DMS53 treated with DMSO at 0.1 percent for 48 hours (cell line): ENCODE measurements around the gene AP2A2.

Experiments used
- DNase-seq: peaks from one replicate; lab custom pipeline; 2025; ENCODE audit not compliant: unreplicated experiment; lab: John Stamatoyannopoulos, UW

The AP2A2 gene

DNA sequence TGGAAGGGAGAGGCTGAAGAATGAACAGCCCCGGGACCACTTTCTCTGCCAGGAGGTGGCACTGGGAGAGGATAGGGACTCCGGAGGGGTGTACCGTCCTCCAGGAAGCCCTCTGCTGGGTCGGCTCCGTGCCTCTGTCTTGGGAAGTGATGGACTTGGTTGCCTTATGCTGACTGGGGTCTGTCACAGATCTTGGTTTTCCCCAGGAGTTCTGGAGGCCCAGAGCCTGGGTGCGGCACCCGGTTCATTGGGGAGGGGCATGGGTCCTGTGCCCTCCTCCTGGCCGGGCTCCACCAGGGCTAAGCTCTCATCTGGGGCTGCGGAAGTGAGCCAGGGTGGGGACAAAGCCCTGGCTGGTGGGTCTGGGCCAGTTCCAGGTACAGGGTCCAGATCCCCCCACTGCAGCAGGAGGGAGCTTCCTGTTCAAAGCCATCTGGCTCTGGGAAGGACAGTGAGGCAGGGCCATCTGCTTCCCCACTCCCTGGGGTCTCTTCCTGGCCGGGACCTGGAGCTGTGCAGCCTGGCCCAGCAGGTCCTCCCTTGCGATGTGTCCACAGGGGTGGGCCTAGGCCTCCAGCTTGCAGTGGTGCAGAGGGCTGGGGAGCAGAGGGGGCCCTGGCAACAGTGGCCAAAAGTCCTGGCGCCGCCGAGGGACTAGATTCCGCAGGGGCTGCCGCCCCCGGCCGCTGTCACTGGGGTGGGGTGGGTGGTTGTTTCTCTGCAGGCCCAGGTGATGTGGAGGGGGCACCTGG lies 1.1 kb upstream of the AP2A2 start:
- no peak for DNase-seq

DNA sequence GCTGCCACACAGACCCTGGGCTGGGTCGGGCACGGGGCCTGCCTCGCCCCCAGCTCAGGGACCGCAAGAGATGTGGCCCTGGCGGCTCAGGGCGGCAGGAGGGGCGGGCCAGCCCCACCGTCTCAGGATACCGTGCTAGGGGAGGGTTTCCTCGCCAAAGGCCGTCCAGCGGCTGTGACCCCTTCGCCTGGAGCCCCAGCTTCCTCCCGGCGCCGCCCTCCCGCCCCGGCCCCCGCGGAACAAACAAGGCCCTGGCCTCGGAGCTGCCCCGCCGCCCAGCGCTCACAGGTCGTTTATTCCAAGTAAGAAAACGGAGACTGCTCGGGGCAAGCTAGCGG lies 543 bp upstream of the AP2A2 start:
- no peak for DNase-seq

DNA sequence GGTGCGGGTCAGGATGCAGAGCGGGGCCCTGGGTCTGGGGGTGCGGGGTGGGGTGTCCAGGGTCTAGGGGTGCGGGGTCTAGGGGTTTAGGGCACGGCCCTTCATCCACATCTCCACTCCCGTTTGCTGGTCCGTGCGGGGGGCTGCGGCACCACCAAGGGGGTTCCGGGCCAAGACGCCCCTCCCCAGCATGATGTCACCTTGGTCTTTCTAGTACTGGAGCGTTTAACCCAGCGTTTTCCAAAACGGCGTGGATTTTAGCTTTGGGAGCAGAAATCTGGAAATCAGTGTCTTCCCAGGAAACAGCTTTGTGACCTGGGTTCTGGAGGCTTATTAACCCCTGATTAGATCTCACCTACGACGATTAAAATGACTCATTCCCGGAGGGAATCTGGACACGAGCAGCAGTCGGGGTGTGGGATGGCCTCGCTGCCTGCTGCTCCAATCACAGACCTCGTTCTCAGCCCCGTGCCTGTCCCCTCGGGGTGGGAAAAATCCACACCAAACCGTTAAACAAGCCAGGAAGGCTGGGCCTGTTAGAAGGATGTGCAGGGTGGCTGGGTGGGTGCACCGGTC lies 759 bp downstream of the AP2A2 start:
- no peak for DNase-seq

DNA sequence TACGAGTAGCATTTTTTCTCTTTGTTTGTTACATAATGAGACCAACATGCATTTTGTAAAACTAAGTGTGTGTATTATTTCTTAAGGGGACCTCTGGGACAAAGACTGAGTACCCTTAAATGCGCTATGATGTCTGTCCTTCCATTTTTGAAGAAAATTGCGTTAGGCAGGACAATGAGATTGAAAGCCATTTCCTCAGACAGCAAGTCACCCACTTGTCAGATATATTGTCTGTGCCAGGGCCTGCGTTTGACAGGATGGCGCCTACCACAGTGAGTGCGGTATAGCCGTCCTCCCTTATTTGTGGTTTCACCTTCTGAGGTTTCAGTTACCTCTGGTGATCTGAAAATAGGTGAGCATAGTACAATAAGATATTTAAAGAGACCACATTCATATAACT lies 2.2 kb downstream of the AP2A2 start:
- DNase-seq: no peak

DNA sequence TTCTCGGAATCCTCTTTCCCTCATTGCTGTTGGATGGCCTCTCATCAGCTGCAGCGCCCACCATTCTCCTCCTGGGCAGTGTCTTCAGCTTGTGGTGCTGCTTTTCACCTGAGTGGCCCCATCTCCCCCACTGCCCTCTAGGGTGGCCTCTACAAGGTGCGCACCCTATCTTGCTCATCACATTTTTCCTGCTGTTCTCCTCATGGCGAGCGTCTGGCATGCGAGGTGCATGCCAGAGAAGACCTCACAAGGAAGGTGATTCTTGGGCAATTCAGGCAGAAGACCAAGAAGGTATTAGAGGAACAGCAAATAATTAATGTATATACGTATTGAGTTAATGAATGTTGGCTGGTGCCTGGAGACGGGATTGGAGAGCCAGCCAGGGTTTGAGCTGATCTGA lies 3.1 kb downstream of the AP2A2 start:
- no peak for DNase-seq

DNA sequence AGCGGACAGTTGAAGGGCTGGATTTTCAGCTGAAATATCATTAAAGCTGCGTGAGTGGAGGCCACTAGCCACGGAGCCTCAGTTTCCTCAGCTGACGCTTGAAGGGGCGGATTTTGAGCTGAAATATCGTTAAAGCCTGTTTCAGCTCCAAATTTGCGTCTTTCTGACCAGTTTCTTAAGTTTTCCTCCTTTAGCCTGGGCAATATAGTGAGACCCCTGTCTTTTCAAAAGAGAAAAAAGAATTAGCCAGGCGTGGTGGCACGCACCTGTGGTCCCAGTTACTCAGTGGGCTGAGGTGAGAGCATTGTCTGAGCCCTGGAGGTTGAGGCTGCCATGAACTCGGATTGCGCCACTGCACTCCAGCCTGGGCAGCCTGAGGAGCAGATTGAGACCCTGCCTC lies 3.7 kb downstream of the AP2A2 start:
- no peak for DNase-seq

DNA sequence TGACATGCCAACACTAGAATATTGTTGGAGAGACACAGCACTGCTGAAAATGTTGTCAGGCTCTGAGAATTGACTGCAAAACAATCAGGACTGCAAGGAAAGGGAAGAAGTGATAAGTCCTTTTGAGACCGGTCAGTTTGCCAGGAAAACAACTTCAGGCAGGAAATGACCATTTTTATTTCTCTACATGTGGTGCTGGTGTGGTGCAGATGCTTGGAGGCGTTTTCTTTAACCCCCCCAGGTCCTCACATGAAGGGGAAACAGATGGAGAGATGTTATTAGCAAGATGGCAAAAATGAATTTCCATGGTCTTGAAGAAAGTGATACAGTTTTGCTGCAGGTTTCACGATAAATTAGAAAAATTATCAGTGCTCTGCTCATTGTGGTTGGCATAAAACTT lies 5.7 kb downstream of the AP2A2 start:
- DNase-seq: no peak

DNA sequence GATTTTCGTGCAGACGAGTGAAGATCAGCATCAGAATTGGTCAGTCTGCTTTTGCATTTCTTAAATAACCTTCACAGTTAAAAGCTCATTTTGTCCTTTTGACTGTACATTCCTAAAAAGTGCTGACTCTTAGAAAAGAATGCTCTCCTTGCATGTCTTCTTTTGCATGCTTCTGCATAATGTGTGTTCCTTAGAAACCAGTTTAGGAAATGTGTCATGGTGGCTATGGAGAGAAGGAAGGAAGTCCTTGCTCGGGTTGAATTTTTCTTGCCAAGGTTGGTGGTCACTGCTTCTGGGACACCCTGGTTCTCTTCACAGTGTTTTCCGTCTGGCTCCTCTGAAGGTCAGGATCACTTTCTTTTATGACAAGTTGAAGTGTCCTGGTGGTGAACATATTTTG lies 6.8 kb downstream of the AP2A2 start:
- DNase-seq: no peak

DNA sequence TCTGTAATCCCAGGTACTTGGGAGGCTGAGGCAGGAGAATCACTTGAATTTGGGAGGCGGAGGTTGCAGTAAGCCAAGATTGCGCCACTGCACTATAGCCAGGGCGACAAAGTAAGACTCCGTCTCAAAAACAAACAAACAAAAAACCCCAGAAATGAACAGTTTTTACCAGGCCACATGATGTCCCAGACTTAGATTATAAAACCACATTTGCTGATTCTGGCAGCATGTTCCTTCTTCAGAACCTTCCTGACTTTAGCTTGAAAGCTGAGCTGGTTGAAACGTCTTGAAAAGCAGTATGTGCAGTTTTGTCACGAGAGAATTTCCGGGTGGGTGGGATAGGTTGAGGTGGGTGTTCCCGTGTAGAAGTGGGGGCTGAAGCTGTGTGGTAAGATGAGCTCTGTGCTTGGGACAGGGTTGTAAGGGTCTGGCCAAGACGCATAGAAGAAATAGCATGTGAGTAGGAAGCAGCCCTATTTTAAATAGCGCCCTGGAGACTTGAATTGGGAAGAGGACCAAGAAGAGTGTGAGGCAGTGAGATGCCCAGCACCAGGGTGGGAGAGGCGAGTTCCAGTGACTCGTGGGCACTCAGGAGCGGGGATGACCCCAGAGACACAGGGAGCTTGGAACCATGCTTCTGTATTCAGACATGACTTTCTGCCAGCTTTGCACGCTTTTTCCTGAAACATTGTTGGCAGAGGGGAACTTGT lies 7.6 kb downstream of the AP2A2 start:
- no peak for DNase-seq

DNA sequence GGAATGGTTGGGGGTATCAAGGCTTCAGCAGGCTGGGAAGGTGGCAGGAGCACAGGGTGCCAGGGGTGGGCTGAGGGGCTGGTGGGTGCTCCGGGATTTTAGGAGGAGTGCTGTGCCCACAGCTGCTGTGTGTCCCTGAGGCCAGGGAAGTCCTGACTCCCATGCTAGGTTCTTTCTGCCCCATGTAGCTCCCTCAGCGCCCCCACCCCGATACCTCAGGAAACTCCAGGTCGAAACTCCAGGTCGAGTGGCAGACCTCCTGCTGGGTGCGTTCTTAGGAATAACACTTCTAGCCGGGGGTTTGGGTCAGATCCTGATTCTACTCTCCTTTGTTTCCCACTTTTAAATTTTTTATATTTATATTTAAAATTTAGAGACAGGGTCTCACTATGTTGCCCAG lies 8.3 kb downstream of the AP2A2 start:
- no peak for DNase-seq

DNA sequence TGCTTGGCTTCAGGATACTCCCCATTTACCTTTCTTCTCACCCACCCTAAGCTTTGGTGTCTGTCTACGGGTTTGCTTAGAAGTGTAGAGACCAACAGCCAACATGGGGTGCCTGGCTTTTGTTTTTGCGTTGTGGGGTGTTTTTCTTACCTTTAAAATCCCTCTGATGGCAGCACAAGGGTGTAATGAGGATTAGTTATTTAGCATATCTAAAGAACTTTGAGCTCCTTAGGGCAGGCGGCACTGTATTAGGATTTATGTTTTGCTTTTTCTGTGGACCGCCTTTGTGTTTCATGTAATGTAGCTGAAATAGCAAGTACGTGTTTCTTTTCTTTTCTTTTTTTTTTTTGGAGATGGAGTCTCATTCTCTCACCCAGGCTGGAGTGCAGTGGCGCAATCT lies 8.9 kb downstream of the AP2A2 start:
- DNase-seq: no peak

DNA sequence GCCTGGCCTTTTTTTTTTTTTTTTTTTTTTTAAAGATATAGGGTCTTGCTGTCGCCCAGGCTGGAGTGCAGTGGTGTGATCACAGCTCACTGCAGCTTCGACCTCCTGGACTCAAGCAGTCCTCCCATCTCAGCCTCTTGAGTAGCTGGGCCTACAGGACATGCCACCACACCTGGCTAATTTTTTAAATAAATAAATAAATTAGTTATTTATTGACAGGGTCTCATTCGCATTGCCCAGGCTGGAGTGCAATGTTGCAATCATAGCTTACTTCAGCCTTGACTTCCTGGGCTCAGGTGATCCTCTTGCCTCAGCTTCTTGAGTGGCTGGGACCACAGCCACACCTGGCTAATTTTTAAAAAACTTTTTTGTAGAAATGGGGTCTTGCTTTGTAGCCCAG lies 10.5 kb downstream of the AP2A2 start:
- DNase-seq: no peak

DNA sequence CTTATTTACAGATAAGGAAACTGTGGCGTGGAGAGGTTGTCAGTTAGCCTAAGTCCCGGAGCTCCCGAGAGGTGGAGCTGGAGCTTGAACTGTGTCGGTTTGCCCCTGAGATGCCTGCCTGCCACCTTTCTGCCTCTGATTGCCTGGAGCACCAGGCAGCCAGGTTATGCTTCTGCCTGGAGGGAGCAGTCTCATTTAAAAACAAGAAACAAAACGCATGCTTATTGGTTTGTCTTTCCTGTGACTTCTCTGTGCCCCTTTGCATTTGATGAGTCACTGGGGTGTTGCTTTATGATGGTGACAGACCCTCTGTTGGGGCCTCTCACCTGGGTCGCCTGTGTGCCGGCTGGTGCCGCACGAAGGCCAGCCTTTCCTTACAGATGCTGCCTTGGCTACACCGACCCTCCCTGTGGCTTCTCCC lies 12.2 kb downstream of the AP2A2 start:
- no peak for DNase-seq

DNA sequence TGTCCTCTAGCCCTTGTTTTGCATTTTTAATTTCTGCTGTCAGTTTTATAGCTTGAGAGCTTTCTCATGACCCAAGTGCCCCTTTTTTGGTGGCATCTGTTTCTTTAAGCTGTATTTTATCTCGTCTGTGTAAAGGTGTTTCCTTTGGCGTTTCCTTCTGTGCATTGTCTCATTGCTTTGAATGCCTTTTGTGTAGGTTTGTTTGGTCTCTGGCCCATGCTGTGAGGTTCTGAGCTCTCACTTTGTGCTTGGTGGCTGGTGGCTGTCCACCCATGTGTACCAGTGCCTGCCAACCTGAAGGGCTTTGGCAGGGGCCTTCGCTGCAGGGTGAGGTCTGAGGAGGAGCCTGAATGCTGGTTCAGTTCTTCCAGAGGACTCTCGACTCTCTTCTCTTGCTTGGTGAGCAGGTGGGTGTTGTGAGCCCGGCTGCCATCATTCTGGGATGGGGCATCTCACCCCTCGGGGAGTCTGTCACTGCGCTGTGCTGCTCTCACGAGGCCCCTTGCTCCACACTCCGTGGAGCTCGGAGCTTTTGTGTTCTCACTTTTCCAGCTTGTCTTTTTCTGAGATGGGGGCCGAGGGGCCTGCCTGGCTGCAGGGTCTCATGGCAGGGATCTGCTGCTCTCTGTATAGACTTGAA lies 14.9 kb downstream of the AP2A2 start:
- no peak for DNase-seq

DNA sequence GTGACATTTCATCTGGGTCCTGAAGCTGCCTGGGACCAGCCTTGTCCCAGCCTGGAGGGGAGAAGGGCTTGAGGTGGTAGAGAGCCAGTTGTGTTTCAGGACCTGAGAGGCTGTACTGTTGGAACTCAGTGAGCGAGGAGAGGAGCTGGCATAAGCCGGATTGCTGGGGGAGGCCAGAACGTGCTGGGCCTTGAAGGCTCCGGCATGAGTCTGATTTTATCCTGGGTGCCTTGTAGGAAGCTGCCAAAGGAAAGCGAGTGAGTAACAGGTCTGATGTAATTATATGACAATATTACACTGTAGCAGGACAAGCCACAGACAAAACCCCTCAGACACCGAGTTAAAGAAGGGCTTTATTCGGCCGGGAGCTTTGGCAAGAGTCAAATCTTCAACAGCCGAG lies 17.2 kb downstream of the AP2A2 start:
- no peak for DNase-seq

DNA sequence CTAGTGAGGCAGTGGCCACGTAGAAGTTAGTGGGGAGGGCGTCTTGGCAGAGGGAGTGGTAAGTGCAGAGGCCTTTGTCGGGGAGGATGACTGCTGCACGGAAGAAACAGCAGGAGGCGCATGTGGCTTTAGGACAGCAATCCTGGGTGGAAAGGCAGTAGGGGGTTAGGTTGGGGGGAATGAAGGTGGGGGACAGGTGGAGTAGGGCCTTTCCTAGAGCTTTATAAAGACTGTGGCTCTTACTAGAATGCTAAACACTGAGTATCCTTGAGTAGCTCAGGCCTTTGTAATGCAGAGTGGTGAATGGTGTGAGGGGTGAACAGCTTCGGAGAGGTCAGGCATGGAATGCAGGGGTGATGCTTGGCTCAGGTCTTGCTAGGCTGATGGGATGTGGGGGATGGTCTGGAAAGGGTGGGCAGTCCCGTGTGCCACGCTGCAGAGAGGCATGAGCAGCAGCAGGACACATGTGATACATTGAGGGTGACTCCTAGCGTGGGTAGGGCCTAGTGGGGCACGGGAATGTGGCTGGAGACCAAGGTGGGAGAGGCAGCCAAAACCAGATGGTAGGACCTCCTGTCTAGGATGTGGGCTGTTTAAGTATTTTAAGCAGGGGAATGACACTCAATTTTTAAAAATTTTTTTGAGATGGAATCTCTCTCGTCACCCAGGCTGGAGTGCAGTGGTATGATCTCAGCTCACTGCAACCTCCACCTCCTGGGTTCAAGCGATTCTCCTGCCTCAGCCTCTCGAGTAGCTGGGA lies 19.2 kb downstream of the AP2A2 start:
- no peak for DNase-seq

DNA sequence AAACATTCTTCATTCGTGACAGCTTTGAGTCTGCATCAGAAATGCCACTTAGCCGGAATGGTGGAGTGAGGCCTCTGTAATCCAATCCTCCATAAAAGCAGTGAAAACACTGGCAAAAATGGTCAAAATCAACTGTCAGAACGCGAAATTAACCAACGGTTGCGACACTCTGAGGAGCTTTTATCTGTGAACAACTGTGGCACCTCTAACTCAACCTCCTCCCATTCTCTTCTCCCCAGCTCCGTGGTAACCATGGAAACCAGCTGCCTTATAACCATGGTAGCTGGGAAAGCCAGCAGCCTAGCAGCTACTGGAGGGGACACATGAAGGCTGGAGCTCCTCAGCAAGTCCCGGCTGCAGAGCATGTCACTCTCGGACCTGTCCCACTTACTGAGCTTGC lies 20.3 kb downstream of the AP2A2 start:
- no peak for DNase-seq

DNA sequence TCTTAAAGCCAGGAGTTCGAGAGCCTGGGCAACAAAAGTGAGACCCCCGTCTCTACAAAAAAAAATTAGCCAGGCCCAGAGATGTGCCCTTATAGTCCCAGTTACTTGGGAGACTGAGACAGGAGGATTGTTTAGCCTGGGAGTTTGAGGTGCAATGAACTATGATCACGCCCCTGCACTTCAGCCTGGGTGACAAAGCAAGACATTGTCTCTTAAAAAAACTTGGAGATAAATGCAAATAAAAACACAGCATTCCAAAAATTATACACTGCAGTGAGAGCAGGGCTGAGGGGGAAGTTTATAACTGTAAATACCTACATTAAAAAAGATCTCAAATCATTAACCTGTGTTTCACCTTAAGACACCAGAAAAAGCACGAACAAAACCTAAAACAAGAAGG lies 22.1 kb downstream of the AP2A2 start:
- DNase-seq: no peak

DNA sequence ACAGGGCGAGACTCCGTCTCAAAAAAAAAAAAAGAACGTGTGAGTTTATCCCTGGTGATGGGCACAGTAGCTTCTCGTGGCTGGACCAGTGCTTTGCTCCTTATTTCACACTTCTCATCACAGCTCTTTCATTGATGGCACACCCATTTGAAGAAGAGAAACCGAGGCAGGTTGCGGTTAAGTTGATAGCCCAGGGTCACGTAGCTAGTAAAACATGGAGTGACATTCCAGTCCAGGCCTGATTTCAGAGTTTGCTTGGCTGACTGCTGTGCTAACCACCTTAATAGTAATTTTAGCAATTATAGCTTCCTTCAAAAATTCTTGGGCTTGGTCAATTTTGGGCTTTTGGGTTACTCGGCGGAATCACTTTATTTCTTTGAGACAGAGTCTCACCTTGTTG lies 25.8 kb downstream of the AP2A2 start:
- no peak for DNase-seq

DNA sequence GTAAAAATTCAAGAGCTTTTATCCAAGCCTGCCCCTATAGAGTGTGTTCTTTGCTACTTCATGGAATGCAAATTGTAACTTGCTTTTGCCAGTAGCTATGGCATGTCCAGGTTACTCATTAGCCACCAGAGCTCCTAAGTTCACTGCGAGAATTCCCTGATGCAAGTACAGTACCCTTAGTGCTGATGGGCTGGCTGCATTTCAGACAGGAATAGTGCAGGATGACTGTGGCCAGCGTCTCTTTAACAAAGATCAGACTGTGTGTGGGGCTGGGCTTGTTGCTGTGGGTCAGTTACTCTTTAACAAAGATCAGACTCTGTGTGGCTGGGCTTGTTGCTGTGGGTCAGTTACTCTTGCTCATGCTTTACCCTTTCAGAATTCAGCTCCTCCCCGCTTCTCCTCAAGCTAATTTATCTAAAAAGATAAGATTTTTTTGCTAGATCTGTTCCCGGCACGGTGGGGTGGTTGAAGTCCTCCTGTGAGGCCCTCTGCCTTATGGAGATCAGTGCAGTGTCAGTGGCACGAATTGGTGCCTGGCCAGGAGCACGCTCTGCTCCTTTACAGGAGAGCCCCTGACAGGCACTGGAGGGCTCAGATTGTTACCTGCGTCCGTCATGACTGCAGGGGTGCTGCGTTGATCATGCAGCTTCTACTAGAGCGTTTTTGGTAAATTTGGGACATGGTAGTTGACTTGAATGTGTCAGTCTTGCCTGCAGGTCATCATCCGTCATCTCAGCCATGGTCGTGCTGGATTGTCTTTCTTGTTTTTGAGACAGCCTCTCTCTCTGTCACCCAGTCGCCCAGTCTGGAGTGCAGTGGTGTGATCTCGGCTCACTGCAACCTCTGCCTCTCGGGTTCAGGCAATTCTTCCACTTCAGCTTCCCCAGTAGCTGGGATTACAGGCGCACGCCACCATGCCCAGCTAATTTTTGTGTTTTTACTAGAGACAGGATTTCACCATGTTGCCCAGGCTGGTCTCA lies 27.0 kb downstream of the AP2A2 start:
- DNase-seq: peak; percentile 68
